ENCODE measurements around the gene SLC39A11.

Gene SLC39A11

DNA sequence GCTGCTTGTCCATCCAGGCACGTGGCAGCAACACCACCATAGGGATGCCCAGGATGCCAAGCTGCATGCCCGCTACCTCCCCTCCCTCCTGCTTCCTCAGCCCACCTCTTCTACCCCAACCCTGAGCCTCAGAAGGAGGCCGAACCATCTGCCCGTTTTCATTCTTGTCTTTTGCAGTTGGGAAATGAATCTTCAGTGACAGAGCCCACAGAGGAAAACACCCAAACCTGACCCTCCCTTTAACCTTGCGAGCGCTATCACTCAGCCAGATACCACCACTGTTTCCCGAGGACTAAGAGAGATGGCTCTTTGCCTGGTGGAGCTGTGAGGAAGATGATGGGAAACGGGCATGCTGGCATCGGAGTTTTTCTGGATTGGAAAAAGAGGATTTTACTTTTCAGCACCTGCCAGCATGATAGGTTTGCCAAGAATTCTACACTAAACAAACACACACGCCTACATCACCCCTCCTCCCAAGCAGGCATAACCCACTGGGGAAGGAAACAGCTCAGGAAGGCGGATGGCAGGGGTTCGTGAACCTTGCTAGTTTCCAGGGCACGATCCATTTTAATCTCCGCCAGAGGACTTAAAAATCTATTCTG, 457.4 kb downstream of the SLC39A11 start:
- DNase-seq = no peak

DNA sequence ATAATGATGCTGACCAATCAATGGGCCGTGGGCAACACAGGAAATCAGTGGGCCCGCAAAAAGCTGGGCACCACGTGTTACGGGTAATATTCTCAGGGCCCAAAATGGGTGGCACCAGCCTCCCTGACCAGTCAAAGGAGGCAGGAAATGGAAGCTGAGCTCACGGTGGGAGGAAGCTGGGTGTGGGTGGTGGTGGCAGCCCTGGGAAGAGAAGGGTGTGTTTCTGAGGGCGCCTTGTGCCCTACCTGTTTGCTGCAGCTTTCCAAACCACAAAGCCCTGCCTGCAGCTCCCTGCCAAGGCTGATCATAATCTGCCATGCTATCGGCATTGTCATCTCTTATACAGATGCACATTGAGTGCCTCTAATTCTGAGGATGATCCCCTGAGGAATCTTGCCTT, 457.9 kb downstream of the SLC39A11 start:
- no peak for DNase-seq

DNA sequence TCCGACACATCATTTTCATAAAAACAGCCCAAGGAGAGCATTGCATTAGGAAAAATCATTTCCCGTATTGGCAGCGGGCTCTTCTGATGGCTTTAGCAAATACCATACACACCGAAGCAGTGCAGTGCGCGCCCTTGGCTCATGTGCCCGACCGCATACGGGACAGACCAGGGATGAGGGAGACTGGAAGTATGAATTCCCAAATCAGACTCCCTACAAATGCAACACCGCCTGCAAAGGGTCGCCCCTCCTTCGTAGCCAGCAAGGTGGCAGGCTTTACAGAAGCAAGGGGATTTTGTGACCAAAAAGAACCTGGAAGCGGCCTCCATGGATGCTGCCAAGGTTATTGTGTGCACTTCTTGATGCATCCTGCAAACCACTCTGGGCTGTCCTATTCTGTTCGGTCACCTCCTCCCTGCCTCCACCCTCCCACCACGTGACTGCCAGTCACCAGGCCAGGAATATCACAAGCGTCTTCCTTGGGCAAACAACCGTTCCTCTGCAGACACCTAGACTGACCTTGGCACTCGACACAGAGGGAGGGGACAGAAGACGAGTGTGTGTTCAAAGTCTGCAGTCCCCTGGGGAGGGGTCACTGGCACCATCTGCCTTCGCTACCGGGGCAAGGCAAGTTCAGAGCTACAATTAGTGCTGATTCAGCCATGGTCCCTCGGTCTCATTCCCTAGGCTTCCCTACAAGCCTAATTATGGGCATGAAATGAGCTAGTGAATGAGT, 460.4 kb downstream of the SLC39A11 start:
- no peak for DNase-seq

DNA sequence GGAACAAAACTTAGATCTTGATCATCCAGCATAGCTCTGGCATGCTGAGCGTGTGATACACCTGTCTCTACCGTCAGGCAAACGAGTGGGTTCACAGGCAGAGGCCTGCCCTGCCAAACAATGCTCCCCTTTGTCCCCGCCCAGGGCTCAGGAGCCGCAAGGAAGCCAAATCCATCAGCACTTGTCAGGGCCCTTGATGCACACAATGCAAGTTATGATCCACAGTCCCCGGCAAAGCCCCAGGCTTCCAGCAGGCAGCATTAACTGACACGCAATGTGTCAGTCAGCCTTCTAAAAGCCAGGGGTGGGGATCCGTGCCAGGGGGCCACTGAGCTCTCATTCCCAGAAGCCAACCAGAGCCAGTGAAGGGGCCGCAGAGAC, 460.9 kb downstream of the SLC39A11 start:
- no peak for DNase-seq

DNA sequence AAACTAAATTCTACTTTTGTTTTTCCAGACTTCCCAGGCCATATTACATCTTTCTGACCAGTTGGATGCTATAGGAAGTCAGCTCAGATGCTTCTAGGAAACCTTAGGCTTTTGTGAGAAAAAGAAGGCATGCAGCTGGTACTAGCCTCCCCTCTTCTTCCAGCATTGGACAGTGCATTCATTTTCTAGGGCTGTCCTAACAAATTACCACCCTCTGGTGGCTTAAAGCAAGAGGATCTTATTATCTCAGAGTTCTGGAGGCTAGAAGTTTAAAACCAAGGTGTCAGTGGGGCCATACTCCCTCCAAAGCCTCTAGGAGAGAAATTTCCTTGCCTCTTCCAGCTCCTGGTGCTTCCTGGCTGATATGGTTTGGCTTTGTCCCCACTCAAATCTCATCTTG, 467.8 kb downstream of the SLC39A11 start:
- no peak for DNase-seq

DNA sequence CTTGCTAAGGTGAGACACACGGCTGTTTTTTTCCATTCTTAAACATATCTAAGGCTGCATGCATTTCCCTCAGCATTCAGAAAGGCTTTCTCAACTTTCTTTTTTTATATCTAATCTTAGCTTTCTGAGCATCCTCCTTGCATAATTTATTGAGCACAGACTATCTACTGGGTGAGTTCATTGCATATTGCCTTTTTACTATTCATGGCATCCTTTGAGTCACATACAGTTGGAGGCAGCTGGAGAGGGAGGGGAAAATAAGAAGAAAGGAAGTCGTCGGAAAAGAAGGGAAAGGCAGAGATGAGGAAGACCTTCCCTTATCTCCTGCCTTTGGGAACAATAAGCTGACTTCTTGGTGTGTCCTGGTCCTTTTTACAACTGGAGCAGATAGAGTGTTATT, 468.3 kb downstream of the SLC39A11 start:
- DNase-seq = no peak

DNA sequence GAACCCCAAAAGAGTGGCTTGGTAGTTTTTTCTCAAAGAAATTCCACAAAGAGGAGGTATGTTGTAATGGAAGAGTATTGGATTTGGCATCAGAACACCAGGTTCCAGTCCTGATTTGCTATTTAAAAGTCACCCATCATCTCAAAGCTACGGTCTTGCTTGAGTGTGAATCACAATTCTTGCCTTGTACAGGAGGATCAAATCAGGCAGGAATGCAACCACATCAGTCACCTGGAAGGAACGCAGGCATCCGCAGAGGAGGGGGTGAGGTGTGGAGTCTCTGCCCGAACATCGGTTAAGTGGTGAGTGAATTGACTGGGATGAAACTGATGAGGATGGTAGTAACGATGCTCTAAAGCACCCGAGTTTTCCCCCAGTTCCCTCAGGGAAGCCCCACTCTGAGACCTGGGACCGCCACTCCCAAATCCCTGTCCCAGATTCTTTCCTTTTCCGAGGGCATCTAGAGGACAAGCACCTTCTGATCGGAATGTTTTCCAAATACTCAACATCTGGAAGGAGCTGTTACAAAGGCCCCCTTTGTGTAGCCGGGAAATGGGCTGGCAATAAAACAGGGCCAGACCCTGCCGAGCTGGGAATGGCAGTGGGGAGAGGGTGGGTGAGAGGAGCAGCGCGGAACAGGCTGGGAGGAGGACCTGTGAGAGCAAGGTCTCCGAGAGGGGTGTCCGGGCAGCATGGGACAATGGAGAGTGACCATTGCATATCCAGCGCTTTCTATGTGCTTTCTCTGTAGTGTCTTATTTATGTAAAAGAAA, 469.6 kb downstream of the SLC39A11 start:
- no peak for DNase-seq

DNA sequence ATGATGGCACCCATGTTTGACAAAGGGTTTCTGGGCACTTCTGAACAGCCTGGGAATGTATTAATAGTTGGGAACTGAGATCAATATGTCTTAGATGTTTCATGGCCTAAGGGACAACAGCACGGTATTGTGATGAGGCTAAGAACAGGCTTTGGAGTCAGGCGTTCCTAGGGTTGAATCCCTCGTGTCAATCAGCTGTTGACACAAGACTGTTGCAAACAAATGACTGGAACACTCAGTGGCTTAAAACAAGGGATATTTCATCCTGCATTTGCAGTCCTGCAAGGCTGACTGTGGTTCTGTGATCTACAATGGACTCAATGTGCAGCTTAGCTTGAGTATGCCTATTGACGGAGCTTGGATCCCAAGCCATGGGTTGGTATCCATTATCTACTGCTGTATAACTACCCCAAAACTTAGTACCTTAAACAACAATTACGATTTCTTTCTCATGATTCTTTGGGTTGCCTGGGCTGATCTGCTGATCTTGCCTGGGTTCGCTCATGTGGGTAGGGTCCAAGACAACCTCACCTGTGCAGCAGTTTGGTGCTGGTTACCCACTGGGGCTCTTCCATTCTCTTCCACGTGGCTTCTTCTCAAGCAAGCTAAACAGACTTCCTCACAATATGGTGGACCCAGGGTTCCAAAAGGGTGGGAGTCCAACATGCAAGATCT, 472.4 kb downstream of the SLC39A11 start:
- no peak for DNase-seq

DNA sequence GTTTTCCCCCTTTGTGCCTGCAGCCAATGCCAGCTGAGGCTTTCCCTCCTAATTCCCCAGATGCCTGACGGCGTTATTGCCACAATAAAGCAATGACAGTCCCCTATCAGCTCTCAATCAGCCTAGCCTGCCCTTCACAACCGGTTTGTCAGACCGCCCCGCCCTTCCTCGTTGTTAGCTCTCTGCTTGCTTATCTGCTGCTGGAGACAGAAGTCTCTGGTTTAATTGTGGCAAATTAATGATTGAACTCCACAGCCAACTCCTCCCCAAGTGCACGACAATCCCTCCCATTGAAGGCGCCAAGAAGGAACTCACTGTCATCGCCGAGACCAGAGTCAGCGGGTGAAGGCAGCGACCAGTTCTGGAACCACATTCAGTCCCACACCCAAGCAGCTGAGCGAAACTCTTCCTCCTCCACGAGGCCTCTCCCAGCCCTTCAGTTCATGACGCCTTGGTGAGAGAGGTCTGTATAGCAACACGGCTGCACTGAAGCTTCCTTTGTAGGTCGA, 474.4 kb downstream of the SLC39A11 start:
- DNase-seq = no peak

DNA sequence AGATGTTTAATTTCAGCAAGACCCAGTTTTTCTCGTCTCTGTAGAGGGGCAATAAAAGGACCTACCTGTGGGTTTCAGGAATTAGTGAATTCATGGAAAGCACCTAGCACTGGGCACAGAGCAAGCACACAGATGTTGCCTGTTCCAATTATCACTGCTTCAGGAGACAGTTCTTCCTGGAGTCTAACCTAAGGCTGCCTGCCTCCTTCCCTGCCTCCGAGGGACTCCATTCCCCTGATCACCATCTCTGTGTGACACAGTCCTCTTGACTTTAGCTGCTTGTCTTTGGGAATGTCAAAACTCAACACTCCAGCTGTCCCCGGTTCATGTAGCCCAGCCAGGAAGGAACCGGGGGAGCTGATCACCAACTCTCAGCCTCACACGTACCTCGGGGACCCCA, 474.9 kb downstream of the SLC39A11 start:
- no peak for DNase-seq

DNA sequence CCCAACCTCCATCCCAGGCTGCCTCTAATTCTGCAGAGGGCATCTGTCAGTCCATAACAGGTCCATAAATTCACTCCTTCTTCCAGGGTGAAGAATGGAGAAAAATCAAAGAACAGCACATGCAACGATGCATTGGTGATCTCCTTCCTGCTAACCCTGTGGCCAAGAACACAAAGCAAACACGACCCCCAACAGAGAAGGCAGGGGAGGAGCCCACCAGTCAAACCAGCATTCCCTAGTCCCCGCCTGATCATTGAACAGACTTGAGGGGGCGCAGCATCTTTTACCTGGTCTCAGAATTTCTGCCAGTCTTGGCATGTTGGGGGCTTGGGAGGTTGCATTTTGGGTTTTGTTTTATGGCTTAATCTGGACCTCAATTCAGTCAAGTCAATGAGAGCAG, 476.0 kb downstream of the SLC39A11 start:
- DNase-seq = no peak

DNA sequence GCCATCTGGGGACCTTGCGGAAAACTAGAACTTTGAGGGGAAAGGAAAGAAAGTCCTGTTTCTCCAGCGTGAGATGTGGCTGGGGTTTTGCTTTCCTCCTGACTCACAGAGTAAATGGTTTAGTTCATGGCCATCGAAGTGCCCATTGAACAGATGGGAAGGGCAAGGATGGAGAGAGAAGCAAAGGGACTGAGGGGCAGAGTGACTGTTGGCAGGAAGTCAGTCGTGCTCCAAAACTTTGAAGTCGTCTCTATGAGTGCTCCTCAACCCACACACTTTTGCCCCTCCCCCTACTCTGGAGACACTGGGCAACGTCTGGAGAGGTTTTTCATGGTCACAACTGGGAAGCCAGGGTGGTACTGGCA, 476.9 kb downstream of the SLC39A11 start:
- DNase-seq = no peak

DNA sequence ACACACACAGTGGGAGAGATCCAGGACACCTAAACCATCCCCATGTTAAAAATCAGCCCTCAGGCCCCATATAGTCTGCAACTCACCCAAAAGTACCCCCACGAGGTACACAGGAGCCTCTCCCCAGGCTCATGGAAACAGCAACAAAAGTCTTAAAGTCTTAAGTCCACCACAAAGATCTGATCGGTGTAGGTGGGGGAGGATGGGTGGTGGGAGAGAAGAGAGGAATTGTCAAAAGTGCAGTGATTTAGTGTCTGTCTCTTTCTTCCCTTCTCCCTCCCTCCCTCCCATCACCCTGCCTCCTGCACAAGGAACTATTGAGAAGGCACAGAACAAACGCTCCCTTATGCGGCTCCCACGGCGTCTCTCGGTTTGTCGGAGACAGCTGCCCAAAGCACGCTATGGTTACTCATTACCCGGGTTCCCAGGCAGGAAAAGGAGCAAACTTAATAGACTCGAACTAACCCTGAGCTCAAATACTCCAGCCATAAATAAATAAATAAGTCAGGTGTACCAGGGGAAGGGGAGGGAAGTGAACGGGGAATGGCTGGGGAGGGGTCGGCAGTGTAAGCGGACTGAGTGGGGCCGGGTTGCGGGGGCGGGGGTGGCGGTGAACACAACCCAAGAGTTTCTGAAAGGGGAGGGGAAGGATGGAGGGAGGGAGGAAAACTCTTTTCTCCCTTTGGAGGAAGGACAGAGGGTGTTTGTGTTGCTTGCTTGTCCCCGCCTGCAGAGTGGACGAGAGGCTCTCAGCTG, 477.4 kb downstream of the SLC39A11 start:
- DNase-seq = no peak

DNA sequence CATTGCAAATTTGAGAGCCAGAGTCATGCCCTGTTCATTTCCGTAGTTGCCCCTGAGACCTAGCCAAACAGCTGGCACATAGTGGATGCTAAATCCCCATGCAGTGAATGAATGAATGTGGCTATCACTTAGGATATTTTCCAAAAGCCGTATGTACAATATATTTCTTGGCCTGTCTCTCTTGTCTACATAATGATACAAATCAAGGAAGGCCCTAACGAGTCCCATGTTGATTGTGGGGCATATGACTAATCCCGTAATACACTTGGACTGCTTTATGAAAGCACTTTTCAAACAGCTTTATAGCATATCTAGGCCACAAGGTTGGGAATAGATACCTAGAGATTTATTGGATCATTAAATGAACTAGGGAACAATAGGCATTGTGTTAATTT, 478.0 kb downstream of the SLC39A11 start:
- no peak for DNase-seq

DNA sequence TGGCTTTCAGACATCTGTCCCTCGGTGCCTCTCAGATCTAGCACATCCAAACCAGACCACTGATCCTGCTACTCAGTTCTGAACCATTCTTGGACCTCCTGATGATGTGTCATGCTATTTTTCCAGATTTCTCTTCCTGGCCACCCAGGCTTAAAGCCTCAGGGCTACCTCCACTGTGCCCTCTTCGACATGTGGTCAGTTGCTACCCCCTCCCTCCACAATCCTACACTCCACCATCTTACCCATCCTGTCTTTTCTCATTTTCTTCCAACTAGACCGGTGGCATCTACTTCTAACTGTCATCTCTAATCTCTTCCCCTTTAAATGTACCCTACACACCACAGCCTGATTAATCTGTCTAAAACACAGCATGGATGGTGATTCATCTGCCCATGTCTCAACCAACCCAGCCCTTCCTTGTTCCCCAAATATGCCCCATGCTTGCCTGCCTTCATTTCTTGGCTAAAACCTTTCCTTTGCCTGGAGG, 478.6 kb downstream of the SLC39A11 start:
- DNase-seq = no peak

DNA sequence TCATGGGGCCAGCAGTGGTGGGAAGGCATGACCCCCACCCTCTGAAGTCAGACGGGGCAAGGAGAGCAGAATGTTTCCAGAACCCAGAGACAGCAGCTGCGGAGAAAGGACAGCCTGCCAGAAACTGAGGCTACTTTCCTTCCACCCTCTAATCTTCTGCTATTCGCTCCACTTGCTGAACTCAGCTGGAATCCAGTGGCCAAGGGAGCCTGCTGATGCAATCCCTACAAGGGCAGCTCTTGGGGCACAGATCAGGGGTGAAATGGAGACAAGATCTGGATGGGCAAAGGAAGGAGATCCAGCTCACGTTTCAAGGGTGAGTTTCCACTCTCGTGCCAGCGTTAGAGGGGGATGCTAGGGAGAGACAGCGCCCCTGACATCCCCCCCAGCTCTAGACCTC, 479.1 kb downstream of the SLC39A11 start:
- no peak for DNase-seq

DNA sequence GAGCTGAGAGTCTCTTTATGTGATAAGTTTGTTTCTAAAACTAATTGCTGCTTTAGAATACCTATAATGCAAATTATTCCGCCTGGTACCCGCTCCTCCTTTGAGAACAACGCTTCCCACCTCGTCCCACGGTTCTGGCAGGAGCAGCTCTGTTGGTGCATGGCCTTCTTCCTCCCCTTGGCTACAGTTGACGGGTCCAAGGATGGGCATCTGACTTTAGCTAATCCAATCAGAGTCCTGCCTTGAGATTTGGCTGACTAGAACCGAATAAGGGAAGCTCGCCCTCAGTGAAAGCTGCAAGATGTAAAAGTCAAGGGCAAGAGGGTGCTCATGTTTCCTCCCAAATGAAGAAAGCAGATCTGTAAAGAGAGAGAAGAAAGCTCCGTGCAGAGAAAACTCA, 481.3 kb downstream of the SLC39A11 start:
- no peak for DNase-seq

DNA sequence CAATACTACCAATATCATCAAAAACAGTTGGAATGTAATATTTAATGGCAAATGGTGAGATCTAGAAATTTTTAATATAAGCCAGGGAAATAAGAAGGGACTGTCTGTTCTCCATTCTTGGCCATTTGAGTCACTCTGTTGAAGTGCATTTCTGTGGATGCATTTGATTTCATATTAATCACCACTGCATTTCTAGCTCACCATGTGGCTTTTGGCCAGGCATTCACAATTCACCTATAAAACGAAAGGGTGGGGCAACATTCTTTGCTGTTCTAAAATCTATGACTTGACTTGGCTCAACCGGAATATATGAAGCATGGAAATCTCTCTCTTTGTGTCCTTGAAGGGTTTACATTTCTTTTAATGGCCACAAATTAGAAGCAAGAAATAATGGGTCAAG, 483.0 kb downstream of the SLC39A11 start:
- DNase-seq = no peak

DNA sequence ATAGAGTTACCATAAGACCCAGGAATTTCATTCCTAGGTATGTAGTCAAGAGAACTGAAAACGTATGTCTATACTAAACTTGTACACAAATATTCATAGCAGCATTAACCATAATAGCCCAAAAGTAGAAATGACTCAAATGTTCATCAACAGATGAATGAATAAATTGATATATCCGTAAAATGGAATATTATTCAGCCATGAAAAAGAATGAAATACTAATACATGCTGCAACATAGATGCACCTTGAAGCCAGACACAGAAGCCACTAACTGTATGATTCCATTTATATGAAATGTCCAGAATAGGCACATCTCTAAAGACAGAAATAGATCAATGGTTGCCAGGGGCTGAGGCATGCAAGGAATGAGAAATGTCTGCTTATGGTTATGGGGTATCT, 484.1 kb downstream of the SLC39A11 start:
- DNase-seq = no peak

DNA sequence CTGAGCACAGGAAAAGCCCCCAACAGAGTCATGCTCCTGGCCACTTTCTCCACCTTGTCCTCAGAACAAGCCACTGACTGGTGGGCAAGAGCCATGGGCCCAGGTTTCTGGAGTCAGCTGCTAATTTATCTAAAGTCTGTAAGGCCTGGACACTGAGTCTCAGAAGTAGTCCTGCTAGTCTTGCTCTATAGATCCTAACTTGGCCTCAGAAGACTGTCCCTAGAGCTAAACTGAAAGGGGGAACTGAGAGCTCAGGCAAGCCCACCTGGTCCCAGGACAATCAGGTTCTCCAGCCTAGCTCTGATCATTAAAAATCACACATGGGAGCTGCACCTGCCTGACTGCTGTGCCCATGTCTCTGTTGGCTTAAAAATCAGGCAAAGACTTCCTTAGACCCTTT, 485.8 kb downstream of the SLC39A11 start:
- no peak for DNase-seq

DNA sequence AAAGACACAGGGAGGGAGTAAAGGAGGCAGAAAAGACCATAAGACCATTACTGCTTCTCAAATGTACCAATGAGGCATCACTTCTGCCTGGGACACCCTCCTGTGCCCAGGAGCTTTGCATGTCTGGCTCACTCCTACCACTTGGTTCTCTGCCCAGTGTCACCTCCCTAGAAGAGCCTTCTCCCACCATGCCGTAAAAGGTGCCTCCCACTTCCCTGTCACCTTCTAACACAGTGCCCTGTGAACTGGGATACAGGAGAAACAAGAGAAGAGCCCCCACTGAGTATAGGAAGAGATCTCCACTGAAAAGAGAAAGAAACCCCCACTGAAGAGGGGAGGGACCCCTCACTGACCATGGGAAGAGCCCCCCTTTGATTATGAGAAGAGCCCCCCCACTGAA, 486.9 kb downstream of the SLC39A11 start:
- DNase-seq = no peak

DNA sequence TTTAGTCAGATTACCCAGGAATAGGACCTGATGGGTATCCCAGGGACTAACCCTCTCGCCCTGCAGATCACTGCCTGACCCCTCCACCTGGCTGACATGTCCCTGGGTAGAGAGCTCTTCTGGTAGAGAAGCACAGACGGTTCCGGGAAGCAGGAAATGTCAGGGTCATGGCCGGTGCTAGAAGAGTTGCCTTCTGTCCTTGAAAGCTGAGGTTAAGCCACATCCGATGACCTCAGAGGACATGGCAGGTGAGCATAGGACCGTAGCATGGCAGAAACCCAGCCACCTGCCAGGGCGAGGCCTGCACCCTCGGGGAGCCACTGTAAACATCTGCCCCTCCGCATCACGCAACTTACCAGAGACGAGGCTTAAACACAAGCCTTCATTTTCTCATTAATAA, 488.0 kb downstream of the SLC39A11 start:
- no peak for DNase-seq

All from stimulated activated CD4-positive, alpha-beta T cell treated with anti-CD3 and anti-CD28 coated beads, Interleukin-4, amount 100 ng/mL, for 4 hours (primary cell).